AG09319 (cell line): ENCODE measurements around the gene ELMO1.

ENCODE experiments used
- DNase-seq: peaks from one replicate; pipeline ENCODE4 v3.0.0-alpha.2; 2010; ENCODE audit warnings: low read depth; ENCODE audit errors: extremely low read depth
- CTCF ChIP-seq: IDR thresholded peaks from 2 replicates; pipeline ENCODE4 v1.5.1; 2011; ENCODE audit warnings: low read depth, mild to moderate bottlenecking, inconsistent platforms, low read length, moderate library complexity

Gene ELMO1

GRCh38 chr7:36925207-36925606 is 523.5 kb downstream of the ELMO1 start:
- no peak for TF ChIP-seq CTCF
- no peak for DNase-seq

- TF ChIP-seq CTCF: no peak
- DNase-seq: no peak
Observed at GRCh38 chr7:36923943-36924436, 524.7 kb downstream of the ELMO1 start.

GRCh38 chr7:36923185-36923584 is 525.5 kb downstream of the ELMO1 start:
- no peak for DNase-seq
- no peak for TF ChIP-seq CTCF

GRCh38 chr7:36920433-36920832 is 528.2 kb downstream of the ELMO1 start:
- no peak for TF ChIP-seq CTCF
- no peak for DNase-seq

- no peak for DNase-seq
- no peak for TF ChIP-seq CTCF
Observed at GRCh38 chr7:36919738-36920137, 528.9 kb downstream of the ELMO1 start.

- TF ChIP-seq CTCF: no peak
- DNase-seq: no peak
Observed at GRCh38 chr7:36918591-36918990, 530.1 kb downstream of the ELMO1 start.

- no peak for TF ChIP-seq CTCF
- DNase-seq: no peak
Observed at GRCh38 chr7:36916619-36917018, 532.0 kb downstream of the ELMO1 start.

- no peak for TF ChIP-seq CTCF
- DNase-seq: no peak
Observed at GRCh38 chr7:36916116-36916515, 532.5 kb downstream of the ELMO1 start.
